ENCODE measurements around the gene PRPH. TPM values are rescaled to one million over a fixed set of nuclear protein-coding genes. Genes with fewer than 3 reads are reported as not detected.

The PRPH gene
- total and polyA plus RNA-seq, 9 of the 15 experiments (the other 6 are each of a cell fraction or from before 2014, with no cell fraction given): 0.27 to 1.9 (median 1.3) TPM; not detected in 1

GRCh38 chr12:49335955-49336644, 41.2 kb downstream of the PRPH start (continued):
- TF ChIP-seq ZBTB33 (CRISPR knock-in tag; IDR thresholded peaks at IDR 0.05): peak; percentile 92
- TF ChIP-seq HNRNPK (IDR thresholded peaks at IDR 0.05; ENCODE audit: low read depth, low read length, poor library complexity, severe bottlenecking): no peak
- no peak for TF ChIP-seq HNRNPLL (IDR thresholded peaks at IDR 0.05; ENCODE audit: low read depth, low read length, poor library complexity, severe bottlenecking)
- no peak for TF ChIP-seq RFX7 (CRISPR knock-in tag; IDR thresholded peaks at IDR 0.05)
- peak; percentile 17; the same call in 1 of the 2 replicates for TF ChIP-seq HNRNPL (IDR thresholded peaks at IDR 0.05; ENCODE audit: low read depth, low read length)
- 0 out of 2 replicates have a peak, but pooled peaks have one; percentile 6 for TF ChIP-seq CBX1 (IDR thresholded peaks at IDR 0.05; ENCODE audit: low read depth)
- TF ChIP-seq DPF2 (IDR thresholded peaks at IDR 0.05): no peak
- no peak for TF ChIP-seq NR1H2 (CRISPR knock-in tag; IDR thresholded peaks at IDR 0.05)
- no peak for TF ChIP-seq TEAD4 (IDR thresholded peaks at IDR 0.05; ENCODE audit: low read length)
- TF ChIP-seq TEAD4 (CRISPR knock-in tag; IDR thresholded peaks at IDR 0.05; ENCODE audit: borderline replicate concordance): no peak
- TF ChIP-seq ZNF512 (tag; IDR thresholded peaks at IDR 0.05): no peak
- TF ChIP-seq ETV6 (IDR thresholded peaks at IDR 0.05; ENCODE audit: borderline replicate concordance in 1 of 2, low read depth in 2 of 2, low read length in 1 of 2): no peak
- no peak for TF ChIP-seq ETV6 (CRISPR knock-in tag; IDR thresholded peaks at IDR 0.05; ENCODE audit: borderline replicate concordance)
- TF ChIP-seq XRCC3 (IDR thresholded peaks at IDR 0.05): no peak
- TF ChIP-seq BCLAF1 (IDR thresholded peaks at IDR 0.05; ENCODE audit: borderline replicate concordance in 1 of 2, control insufficient read depth in 1 of 2, low read depth in 2 of 2, low read length in 1 of 2): no peak
- no peak for TF ChIP-seq SAFB2 (IDR thresholded peaks at IDR 0.05; ENCODE audit: borderline replicate concordance, low read depth, low read length, severe bottlenecking)
- no peak for TF ChIP-seq TCF15 (CRISPR knock-in tag; IDR thresholded peaks at IDR 0.05)

All from K562 (cell line).